HCT116 (cell line): ENCODE data around the gene VAV1. TPM values are rescaled to one million over a fixed set of nuclear protein-coding genes. Genes with fewer than 3 reads are reported as not detected.

ENCODE experiments used
- ATAC-seq: fragments of 200-7000 bp; cut with Tn5 transposase; 2 replicates; pipeline ENCODE4 v1.9.1; 2020; ENCODE audit warnings: mild to moderate bottlenecking, moderate library complexity
- BruUV-seq: library from RNA; stranded (reverse); fragments of 400-500 nt; replicated peaks from 2 replicates; lab custom pipeline; 2021; lab: Mats Ljungman, UMichigan
- CTCF ChIA-PET: fragments of 300-600 bp; sonication (Branson Sonifier 250); formaldehyde crosslinking; loops from one replicate; lab custom pipeline; 2021; ENCODE audit warnings: antibody characterized with exemption; lab: Charles Lee
- POLR2A ChIA-PET: fragments of 300-600, 350-600 bp; sonication (Branson Sonifier 250); formaldehyde crosslinking; loops from one replicate; lab custom pipeline; 2021; ENCODE audit warnings: antibody characterized with exemption; lab: Charles Lee
- RAD21 ChIA-PET, 2 experiments: fragments of 300-600 bp; sonication (Branson Sonifier 250); formaldehyde crosslinking; loops; one replicate each; lab custom pipeline; 2023; ENCODE audit warnings: low total read pairs in 2 of 2; ENCODE audit not compliant: uncharacterized antibody in 2 of 2, unreplicated experiment in 2 of 2, low non-redundant PET in 1 of 2; lab: Charles Lee
- DNase-seq: peaks from one replicate; pipeline ENCODE4 v3.0.0-alpha.2; 2010; ENCODE audit warnings: low read depth, low spot score
- H2AFZ ChIP-seq: fragments of 200-600 bp; shearing (Covaris generic), sonication (generic); 2 replicates; pipeline ENCODE4 v1.6.1; 2017; ENCODE audit warnings: low read depth, mixed run types, mixed read lengths, antibody characterized with exemption, low read length; ENCODE audit not compliant: poor library complexity, severe bottlenecking
- H3K27ac ChIP-seq: 2 replicates; pipeline ENCODE4 v1.5.1; 2012; ENCODE audit warnings: low read depth, low read length
- H3K27me3 ChIP-seq: fragments of 200-600 bp; sonication (generic); 2 replicates; pipeline ENCODE4 v1.6.1; 2016; ENCODE audit warnings: mixed run types, low read length, mixed read lengths; ENCODE audit not compliant: insufficient read depth
- H3K36me3 ChIP-seq, 2 experiments: fragments of 200-500 bp in 1 of 2; fragments of 200-600 bp in 1 of 2; sonication (Bioruptor generic) in 1 of 2; sonication (generic) in 1 of 2; 2 replicates each; pipeline versions ENCODE4 v1.5.1 to v1.6.1; 2014 to 2016; ENCODE audit warnings: low read length in 2 of 2, inconsistent platforms in 1 of 2, mixed read lengths in 1 of 2, mixed run types in 1 of 2; ENCODE audit not compliant: insufficient read depth in 2 of 2, control insufficient read depth in 1 of 2
- H3K4me1 ChIP-seq, 2 experiments: fragments of 200-600 bp in 1 of 2; sonication (generic) in 1 of 2; 2 replicates each; pipeline versions ENCODE4 v1.5.1 to v1.6.1; 2012 to 2017; ENCODE audit warnings: low read length in 2 of 2, inconsistent platforms in 1 of 2, mild to moderate bottlenecking in 1 of 2, mixed read lengths in 1 of 2, mixed run types in 1 of 2, moderate library complexity in 1 of 2; ENCODE audit not compliant: insufficient read depth in 2 of 2, control insufficient read depth in 1 of 2
- H3K4me2 ChIP-seq: fragments of 200-600 bp; sonication (generic); 2 replicates; pipeline ENCODE4 v1.6.1; 2017; ENCODE audit warnings: mixed run types, low read length, mixed read lengths
- H3K4me3 ChIP-seq, 2 experiments: fragments of 200-600 bp in 1 of 2; sonication (generic) in 1 of 2; replicated peaks in 1 of 2; 2 replicates each; pipeline ENCODE4 v1.5.1; 2011 to 2016; ENCODE audit warnings: low read length in 2 of 2, control low read depth in 1 of 2, low read depth in 1 of 2, mild to moderate bottlenecking in 1 of 2, mixed read lengths in 1 of 2, mixed run types in 1 of 2
- H3K79me2 ChIP-seq: fragments of 200-600 bp; sonication (generic); 2 replicates; pipeline ENCODE4 v1.6.1; 2017; ENCODE audit warnings: mild to moderate bottlenecking, mixed run types, low read length, moderate library complexity, mixed read lengths; ENCODE audit not compliant: insufficient read depth
- H3K9ac ChIP-seq: fragments of 200-600 bp; sonication (generic); 2 replicates; pipeline ENCODE4 v1.6.1; 2016; ENCODE audit warnings: low read length, mixed read lengths
- H3K9me2 ChIP-seq: fragments of 200-600 bp; sonication (generic), shearing (Covaris generic); 2 replicates; pipeline ENCODE4 v1.6.1; 2017; ENCODE audit warnings: mixed run types, mild to moderate bottlenecking, moderate library complexity; ENCODE audit not compliant: insufficient read depth
- H3K9me3 ChIP-seq, 2 experiments: fragments of 200-500 bp in 1 of 2; fragments of 200-600 bp in 1 of 2; sonication (Bioruptor generic) in 1 of 2; sonication (generic) in 1 of 2; 2 replicates each; pipeline ENCODE4 v1.6.1; 2014 to 2017; ENCODE audit warnings: low read length in 2 of 2, mixed read lengths in 2 of 2, inconsistent platforms in 1 of 2, low read depth in 1 of 2, mild to moderate bottlenecking in 1 of 2, mixed run types in 1 of 2, moderate library complexity in 1 of 2; ENCODE audit not compliant: control insufficient read depth in 1 of 2, insufficient read depth in 1 of 2
- H4K20me1 ChIP-seq: fragments of 200-600 bp; sonication (generic), shearing (Covaris generic); 2 replicates; pipeline ENCODE4 v1.6.1; 2017; ENCODE audit warnings: mixed run types, mild to moderate bottlenecking, moderate library complexity; ENCODE audit not compliant: insufficient read depth
- CBX3 ChIP-seq: IDR thresholded peaks from 2 replicates; pipeline ENCODE4 v1.6.1; 2012; ENCODE audit warnings: low read depth
- POLR2AphosphoS5 ChIP-seq: IDR thresholded peaks from 2 replicates; pipeline ENCODE4 v1.6.1; 2011; ENCODE audit warnings: mild to moderate bottlenecking, low read depth, low read length, moderate library complexity
- intact Hi-C: fragments of 100-400 bp; cut with micrococcal nuclease; formaldehyde crosslinking; loops from 2 replicates; pipeline ENCODE4 v1.10.0; 2022
- total RNA-seq: library from RNA; stranded (reverse); gene quantifications from one replicate; pipeline ENCODE4 v1.2.1, GENCODE V29; 2021; ENCODE audit not compliant: unreplicated experiment
- TF ChIP-seq, protein P1 (sequence below): IDR thresholded peaks from 2 replicates; pipeline ENCODE4 v1.6.1; 2011; ENCODE audit warnings: mild to moderate bottlenecking, low read length, moderate library complexity; ENCODE audit not compliant: insufficient replicate concordance; ENCODE audit errors: extremely low read depth
- TF ChIP-seq, protein P2 (sequence below): IDR thresholded peaks from 2 replicates; pipeline ENCODE4 v1.6.1; 2012

The VAV1 gene
- total RNA-seq, 1 experiment from 2014 or later = 20.6 TPM

- TF ChIP-seq, protein P1, sequence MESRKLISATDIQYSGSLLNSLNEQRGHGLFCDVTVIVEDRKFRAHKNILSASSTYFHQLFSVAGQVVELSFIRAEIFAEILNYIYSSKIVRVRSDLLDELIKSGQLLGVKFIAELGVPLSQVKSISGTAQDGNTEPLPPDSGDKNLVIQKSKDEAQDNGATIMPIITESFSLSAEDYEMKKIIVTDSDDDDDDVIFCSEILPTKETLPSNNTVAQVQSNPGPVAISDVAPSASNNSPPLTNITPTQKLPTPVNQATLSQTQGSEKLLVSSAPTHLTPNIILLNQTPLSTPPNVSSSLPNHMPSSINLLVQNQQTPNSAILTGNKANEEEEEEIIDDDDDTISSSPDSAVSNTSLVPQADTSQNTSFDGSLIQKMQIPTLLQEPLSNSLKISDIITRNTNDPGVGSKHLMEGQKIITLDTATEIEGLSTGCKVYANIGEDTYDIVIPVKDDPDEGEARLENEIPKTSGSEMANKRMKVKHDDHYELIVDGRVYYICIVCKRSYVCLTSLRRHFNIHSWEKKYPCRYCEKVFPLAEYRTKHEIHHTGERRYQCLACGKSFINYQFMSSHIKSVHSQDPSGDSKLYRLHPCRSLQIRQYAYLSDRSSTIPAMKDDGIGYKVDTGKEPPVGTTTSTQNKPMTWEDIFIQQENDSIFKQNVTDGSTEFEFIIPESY = no peak
Observed at GRCh38 chr19:6750062-6750461, 22.4 kb upstream of the VAV1 start (continued).

- no peak for ATAC-seq
Observed at GRCh38 chr19:6751189-6751588, 21.3 kb upstream of the VAV1 start.

More at GRCh38 chr19:6751189-6751588, 21.3 kb upstream of the VAV1 start:
- Histone ChIP-seq H4K20me1 (no peaks in the 10 kb centered on the region; the same call in 1 of the 2 replicates), H3K9me2 (no peaks in the 10 kb centered on the region), H3K4me1 (peaks cover 14 to 31% of the 10 kb centered on the region in 2 experiments; a peak in 3 of 4 replicates), H3K27ac (no peak overlapping the region; the same call in 1 of the 2 replicates), H3K4me3 (no peak overlapping the region)
- no TSS peak for BruUV-seq
- POLR2A ChIA-PET = no interaction called here
- no peak for TF ChIP-seq CBX3
- peak; percentile 31 for TF ChIP-seq POLR2AphosphoS5
- TF ChIP-seq, protein P2, sequence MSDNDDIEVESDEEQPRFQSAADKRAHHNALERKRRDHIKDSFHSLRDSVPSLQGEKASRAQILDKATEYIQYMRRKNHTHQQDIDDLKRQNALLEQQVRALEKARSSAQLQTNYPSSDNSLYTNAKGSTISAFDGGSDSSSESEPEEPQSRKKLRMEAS = no peak
- TF ChIP-seq, all 23 proteins: peak for 1
- CTCF ChIA-PET = interaction anchor here (1.4 kb wide), 1 partner anchor 13 kb away, joined by 3 read pairs; no protein-coding TSS in a partner anchor
- Histone ChIP-seq H3K27me3 (no peaks in the 10 kb centered on the region), H3K4me2 (no peak overlapping the region), H3K36me3 (peaks cover 30 to 59% of the 10 kb centered on the region in 2 experiments), H3K9ac (no peak overlapping the region), H2AFZ (no peak overlapping the region), H3K9me3 (no peaks in the 10 kb centered on the region), H3K79me2 (peaks cover 20% of the 10 kb centered on the region)
- no peak for DNase-seq
- RAD21 ChIA-PET = no interaction called here
- intact Hi-C loops = loop anchor here (5.0 kb wide), 1 partner anchor 234 kb away; no protein-coding TSS in a partner anchor
